Panc1 (cell line): ENCODE results near the gene PRTN3. TPM values are rescaled to one million over a fixed set of nuclear protein-coding genes. Genes with fewer than 3 reads are reported as not detected.

Experiments
- ATAC-seq: fragments of 200-7000 bp; cut with Tn5 transposase; 2 replicates; pipeline ENCODE4 v1.9.1; 2020; ENCODE audit warnings: mild to moderate bottlenecking, moderate library complexity
- BruUV-seq: library from RNA; stranded (reverse); fragments of 400-500 nt; replicated peaks from 2 replicates; lab custom pipeline; 2021; lab: Mats Ljungman, UMichigan
- CTCF ChIA-PET: fragments of 300-600 bp; sonication (Branson Sonifier 250); formaldehyde crosslinking; loops from one replicate; lab custom pipeline; 2022; ENCODE audit warnings: antibody characterized with exemption; lab: Charles Lee
- POLR2A ChIA-PET: fragments of 300-600 bp; sonication (Branson Sonifier 250); formaldehyde crosslinking; loops from one replicate; lab custom pipeline; 2022; ENCODE audit warnings: antibody characterized with exemption; lab: Charles Lee
- DNase-seq: peaks from one replicate; pipeline ENCODE4 v3.0.0-alpha.2; 2010; ENCODE audit warnings: low read depth, low spot score
- H3K27ac ChIP-seq: 2 replicates; pipeline ENCODE4 v1.5.1; 2011; ENCODE audit warnings: mild to moderate bottlenecking, low read length, inconsistent platforms
- H3K27me3 ChIP-seq: fragments of 200-500 bp; sonication (Bioruptor generic); 2 replicates; pipeline ENCODE4 v1.6.0; 2014; ENCODE audit warnings: low read length, inconsistent platforms; ENCODE audit not compliant: control insufficient read depth, insufficient read depth
- H3K36me3 ChIP-seq: fragments of 200-500 bp; sonication (Bioruptor generic); 2 replicates; pipeline ENCODE4 v1.5.1; 2014; ENCODE audit warnings: inconsistent platforms, mild to moderate bottlenecking, low read length, moderate library complexity; ENCODE audit not compliant: control insufficient read depth, insufficient read depth
- H3K4me1 ChIP-seq: 2 replicates; pipeline ENCODE4 v1.5.1; 2011; ENCODE audit warnings: inconsistent platforms, mild to moderate bottlenecking, low read length, moderate library complexity; ENCODE audit not compliant: control insufficient read depth, insufficient read depth
- H3K4me3 ChIP-seq, 2 experiments: 2 replicates each; pipeline ENCODE4 v1.5.1; 2011 to 2012; ENCODE audit warnings: low read depth in 2 of 2, low read length in 2 of 2, mild to moderate bottlenecking in 2 of 2, inconsistent platforms in 1 of 2, moderate library complexity in 1 of 2
- H3K9me3 ChIP-seq: fragments of 200-500 bp; sonication (Bioruptor generic); 2 replicates; pipeline ENCODE4 v1.5.1; 2014; ENCODE audit warnings: low read depth, mild to moderate bottlenecking, inconsistent platforms, low read length, moderate library complexity; ENCODE audit not compliant: control insufficient read depth, insufficient read depth
- POLR2AphosphoS5 ChIP-seq: IDR thresholded peaks from 2 replicates; pipeline ENCODE4 v1.6.1; 2012; ENCODE audit warnings: mild to moderate bottlenecking, low read depth, low read length, moderate library complexity
- REST ChIP-seq, 2 experiments: IDR thresholded peaks; 2 replicates each; pipeline ENCODE4 v1.6.1; 2011 to 2012; ENCODE audit warnings: low read depth in 2 of 2, control low read depth in 1 of 2, low read length in 1 of 2, mild to moderate bottlenecking in 1 of 2, moderate library complexity in 1 of 2; ENCODE audit not compliant: insufficient read depth in 1 of 2
- SIN3A ChIP-seq: IDR thresholded peaks from 2 replicates; pipeline ENCODE4 v1.6.1; 2012; ENCODE audit warnings: low read depth, mild to moderate bottlenecking, low read length, moderate library complexity, borderline replicate concordance; ENCODE audit not compliant: insufficient read depth
- TCF7L2 ChIP-seq: IDR thresholded peaks from 2 replicates; pipeline ENCODE4 v1.6.1; 2011; ENCODE audit warnings: mild to moderate bottlenecking, low read depth, low read length, inconsistent platforms
- in situ Hi-C: cut with HindIII; loops from 2 replicates; pipeline ENCODE4 v1.10.0; 2016; ENCODE audit warnings: low sequenced_read_pairs, low pct_unique_long_range_greater_than_20kb
- intact Hi-C: fragments of 100-400 bp; cut with micrococcal nuclease; formaldehyde crosslinking; loops from one replicate; pipeline ENCODE4 v1.10.0; 2022; ENCODE audit not compliant: unreplicated experiment
- total RNA-seq: library from RNA; stranded (reverse); gene quantifications from one replicate; pipeline ENCODE4 v1.2.1, GENCODE V29; 2021; ENCODE audit not compliant: unreplicated experiment
- TF ChIP-seq, protein P1 (sequence below): fragments of 450-650 bp; IDR thresholded peaks from 2 replicates; pipeline ENCODE4 v1.5.1; 2017; ENCODE audit warnings: mild to moderate bottlenecking

PRTN3 gene
- total RNA-seq, 1 experiment from 2014 or later, result 1.5 TPM

DNA sequence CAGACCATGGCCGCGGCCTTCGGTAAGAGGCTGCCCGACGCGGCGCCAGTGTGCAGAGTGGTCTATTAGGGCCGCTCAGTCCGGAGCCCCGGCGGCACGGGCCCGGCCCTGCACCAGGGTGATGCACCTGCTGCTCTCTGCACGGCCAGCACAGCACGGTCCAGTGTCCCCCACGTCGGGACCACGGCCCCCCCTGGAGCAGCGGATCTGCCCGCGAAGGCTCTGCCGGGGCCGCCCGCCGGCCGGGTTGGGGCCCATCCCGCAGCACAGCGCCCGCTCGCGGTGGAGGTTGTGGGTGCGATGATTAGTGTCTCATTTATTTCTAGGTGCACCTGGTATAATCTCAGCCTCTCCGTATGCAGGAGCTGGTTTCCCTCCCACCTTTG is 35.6 kb upstream of the PRTN3 start:
- ATAC-seq, result no peak
- Histone ChIP-seq H3K4me1 (peaks cover 17% of the 10 kb centered on the region), H3K9me3 (no peaks in the 10 kb centered on the region), H3K36me3 (peaks cover 14% of the 10 kb centered on the region), H3K27me3 (no peaks in the 10 kb centered on the region), H3K4me3 (no peak overlapping the region), H3K27ac (no peak overlapping the region)
- in situ Hi-C loops, result no loop called here
- TF ChIP-seq SIN3A (no peak), TCF7L2 (no peak), REST (IDR thresholded peaks at IDR 0.05; ENCODE audit: insufficient read depth in 1 of 2, low read depth in 2 of 2, low read length in 1 of 2) (no peak), POLR2AphosphoS5 (no peak; the same call in 1 of the 2 replicates)
- TF ChIP-seq, protein P1, sequence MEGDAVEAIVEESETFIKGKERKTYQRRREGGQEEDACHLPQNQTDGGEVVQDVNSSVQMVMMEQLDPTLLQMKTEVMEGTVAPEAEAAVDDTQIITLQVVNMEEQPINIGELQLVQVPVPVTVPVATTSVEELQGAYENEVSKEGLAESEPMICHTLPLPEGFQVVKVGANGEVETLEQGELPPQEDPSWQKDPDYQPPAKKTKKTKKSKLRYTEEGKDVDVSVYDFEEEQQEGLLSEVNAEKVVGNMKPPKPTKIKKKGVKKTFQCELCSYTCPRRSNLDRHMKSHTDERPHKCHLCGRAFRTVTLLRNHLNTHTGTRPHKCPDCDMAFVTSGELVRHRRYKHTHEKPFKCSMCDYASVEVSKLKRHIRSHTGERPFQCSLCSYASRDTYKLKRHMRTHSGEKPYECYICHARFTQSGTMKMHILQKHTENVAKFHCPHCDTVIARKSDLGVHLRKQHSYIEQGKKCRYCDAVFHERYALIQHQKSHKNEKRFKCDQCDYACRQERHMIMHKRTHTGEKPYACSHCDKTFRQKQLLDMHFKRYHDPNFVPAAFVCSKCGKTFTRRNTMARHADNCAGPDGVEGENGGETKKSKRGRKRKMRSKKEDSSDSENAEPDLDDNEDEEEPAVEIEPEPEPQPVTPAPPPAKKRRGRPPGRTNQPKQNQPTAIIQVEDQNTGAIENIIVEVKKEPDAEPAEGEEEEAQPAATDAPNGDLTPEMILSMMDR, result no peak
- no peak for DNase-seq
- intact Hi-C loops, result no loop called here
- CTCF ChIA-PET, result no interaction called here
- BruUV-seq, result no TSS peak
- POLR2A ChIA-PET, result interaction anchor here (0.5 kb wide), 1 partner anchor 12 kb away, joined by 3 read pairs; no protein-coding TSS in a partner anchor

- ChIA-PET CTCF (interaction anchor here (0.6 kb wide), 1 partner anchor 42 kb away, joined by 5 read pairs; no protein-coding TSS in a partner anchor), POLR2A (no interaction called here)
- Histone ChIP-seq H3K27ac (no peak overlapping the region), H3K9me3 (no peaks in the 10 kb centered on the region), H3K4me3 (no peak overlapping the region), H3K36me3 (peaks cover 12% of the 10 kb centered on the region), H3K4me1 (peaks cover 10% of the 10 kb centered on the region), H3K27me3 (no peaks in the 10 kb centered on the region)
- intact Hi-C loops, result no loop called here
- BruUV-seq, result no TSS peak
- DNase-seq (no peak), ATAC-seq (no peak)
- in situ Hi-C loops, result no loop called here
- no peak for TF ChIP-seq TCF7L2
- TF ChIP-seq POLR2AphosphoS5, result no peak
- TF ChIP-seq, protein P1, result no peak
- TF ChIP-seq SIN3A, result no peak
These were observed 34.9 kb upstream of the PRTN3 start for GRCh38 chr19:805600-806550.
